Measurements from ENCODE around the gene DSG3.
"Not testable (repeated sequence)": the region's sequence is repeated elsewhere in the genome, so short reads cannot be mapped to it uniquely, and the experiment has no call there.

DSG3 gene

DNA sequence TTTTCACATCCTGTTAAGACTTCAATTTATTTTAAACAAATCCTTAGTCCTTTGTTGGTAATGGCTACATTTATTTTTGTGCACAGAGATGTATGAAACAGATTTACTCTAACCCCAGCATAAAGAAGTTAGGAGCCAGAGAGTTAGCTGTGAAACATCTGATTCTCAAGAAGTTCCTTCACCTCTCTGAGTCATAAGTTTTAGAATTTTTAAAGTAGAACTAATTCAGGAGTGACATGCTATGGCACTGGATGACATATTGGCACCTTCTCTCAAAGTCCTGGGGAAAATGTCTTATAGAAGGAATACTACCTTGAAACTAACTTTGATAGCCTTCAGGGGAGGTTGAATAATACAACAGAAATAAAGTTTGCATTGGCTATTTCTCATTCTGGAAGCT lies 44.0 kb downstream of the DSG3 start:
- no peak for DNase-seq (ENCODE audit: low read depth)

DNA sequence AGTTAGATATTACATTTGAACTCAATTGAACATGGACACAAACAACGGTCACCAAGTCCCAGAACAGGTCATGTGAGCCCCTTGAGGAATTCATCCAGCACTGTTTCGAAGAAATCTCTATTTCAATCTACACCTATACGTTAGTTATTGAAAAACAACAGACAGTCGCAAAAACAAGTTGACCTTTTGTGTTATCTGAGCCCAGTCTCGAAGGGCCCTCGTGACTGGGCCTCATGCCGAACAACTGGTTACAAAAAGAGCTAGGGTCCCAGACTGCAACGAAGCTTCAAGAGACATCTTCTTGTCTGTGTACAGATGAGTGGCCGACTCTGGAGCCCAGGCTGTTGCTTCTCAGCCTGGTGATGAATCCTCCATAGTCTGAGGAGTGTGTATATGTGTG lies 45.1 kb downstream of the DSG3 start:
- no peak for DNase-seq (ENCODE audit: low read depth)

DNA sequence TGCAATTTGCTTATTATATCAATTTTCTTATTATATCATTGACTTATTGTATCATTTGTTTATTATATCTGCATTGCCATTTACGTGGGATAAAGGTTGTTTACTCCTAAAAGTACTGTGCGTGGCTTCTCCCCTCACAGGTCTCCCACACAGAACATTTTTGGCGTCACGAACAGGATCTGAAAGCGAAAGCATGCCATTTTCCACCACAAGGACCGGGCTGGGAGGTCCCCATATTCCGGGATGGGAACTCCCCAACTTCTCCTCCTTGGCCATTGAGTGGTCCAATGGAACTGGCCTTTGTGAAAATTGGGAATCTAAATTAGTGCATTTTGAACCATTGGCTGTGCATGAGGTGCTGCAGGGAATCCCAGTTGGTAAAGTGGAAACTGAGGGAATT lies 45.6 kb downstream of the DSG3 start:
- no peak for DNase-seq (ENCODE audit: low read depth)

DNA sequence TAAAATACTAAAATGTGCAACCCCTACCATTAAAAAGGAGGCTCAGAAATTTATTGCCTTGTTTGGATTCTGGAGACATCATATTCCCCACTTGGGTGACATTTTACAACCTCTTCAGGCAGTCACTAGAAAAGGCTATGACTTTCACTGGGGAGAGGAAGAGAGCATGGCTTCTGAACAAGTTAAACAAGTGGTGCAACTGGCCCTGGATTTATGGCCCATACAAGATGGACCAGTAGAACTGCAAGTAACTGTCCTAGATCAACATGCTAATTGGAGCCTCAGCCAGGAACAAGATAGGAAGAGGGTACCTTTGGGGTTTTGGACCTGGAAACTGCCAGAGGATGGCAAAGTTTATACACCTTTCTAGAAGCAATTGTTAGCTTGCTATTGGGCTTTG lies 46.4 kb downstream of the DSG3 start:
- DNase-seq (ENCODE audit: low read depth) = no peak

DNA sequence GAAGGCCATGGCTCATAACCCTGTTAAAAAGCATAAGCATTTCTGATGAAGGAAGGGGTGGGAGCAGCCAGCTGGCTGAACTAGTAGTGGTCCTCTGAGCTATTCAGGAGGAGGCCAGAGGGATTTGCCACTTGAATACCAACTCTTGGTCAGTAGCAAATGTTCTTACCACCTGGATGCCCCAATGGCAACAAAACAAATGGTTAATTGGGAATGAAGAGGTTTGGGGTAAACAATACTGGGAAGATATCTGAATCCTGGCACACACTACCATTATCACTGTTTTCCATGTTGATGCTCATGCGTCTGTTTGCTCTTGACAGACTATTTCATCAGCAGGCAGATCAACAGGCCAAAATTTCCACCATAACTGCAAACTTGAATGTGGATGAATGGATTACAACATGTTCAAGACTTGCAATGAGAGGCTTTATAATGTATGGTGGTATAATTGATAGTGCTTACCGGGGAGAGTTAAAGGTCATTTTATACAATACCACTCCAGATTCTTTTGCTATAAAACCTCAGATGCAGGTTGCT lies 47.2 kb downstream of the DSG3 start:
- not testable (repeated sequence) for DNase-seq (ENCODE audit: low read depth)

DNA sequence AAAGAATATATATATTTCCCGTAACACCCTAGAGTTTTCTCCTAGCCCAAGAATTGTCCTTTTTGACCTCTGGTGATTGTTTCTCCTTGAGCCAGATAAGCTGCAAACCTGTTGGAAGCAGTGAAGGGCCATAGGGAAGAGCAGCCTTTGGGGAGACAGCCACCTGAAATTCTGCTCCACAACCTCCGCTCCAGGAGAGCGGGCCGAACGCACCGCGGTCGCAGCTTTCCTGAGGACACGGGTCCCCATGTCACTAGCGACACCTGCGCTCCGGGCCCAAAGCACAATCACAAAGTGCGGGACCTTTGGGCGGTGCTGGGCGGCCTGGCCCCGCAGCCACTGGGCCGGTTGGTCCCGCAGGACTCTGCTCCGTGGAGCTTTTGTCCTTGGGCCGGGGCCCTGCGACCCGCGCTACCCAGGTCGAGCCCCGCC lies 49.9 kb downstream of the DSG3 start:
- no peak for DNase-seq (ENCODE audit: low read depth)

DNA sequence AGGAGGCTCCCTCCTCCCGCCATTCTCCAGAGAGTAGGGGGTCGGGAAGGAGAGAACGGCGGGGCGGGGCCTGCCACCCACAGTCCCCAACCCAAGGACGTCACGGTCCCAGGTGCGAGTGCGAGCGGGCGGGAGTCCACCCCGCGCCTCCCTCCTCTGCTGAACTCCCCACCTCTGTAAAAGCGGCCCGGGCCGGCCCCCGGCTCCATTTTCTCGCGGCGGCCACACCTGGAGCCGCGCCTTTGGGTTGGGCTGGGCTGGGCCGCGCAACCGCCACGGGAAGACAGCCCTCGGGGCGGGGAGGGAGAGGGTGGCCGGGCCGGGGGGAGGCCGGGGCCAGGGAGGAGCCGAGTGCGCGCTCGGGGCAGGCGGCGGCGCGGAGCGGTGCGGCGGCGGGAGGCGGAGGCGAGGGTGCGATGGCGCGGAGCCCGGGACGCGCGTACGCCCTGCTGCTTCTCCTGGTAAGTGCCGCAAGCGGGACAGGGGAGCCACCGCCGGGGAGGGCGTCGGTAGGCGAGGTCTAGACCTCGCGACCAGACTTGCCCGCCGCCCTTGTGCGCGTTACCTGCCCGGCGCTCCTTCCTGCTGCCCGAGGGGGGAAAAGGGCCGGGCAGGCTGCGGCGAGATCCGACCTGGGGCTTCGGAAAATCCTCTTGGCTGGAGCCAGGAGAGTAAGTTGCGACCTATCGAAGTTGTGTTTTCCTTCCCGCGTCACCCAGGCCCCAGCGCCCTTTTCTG lies 50.5 kb downstream of the DSG3 start, which contains the start of gene DSG2:
TSS of gene DSG2 (plus strand) at position 342 of the 738 bp plus-strand sequence. CDS start at position 417, 75 bp downstream.
- DNase-seq (ENCODE audit: low read depth) = peak; percentile 14

DNA sequence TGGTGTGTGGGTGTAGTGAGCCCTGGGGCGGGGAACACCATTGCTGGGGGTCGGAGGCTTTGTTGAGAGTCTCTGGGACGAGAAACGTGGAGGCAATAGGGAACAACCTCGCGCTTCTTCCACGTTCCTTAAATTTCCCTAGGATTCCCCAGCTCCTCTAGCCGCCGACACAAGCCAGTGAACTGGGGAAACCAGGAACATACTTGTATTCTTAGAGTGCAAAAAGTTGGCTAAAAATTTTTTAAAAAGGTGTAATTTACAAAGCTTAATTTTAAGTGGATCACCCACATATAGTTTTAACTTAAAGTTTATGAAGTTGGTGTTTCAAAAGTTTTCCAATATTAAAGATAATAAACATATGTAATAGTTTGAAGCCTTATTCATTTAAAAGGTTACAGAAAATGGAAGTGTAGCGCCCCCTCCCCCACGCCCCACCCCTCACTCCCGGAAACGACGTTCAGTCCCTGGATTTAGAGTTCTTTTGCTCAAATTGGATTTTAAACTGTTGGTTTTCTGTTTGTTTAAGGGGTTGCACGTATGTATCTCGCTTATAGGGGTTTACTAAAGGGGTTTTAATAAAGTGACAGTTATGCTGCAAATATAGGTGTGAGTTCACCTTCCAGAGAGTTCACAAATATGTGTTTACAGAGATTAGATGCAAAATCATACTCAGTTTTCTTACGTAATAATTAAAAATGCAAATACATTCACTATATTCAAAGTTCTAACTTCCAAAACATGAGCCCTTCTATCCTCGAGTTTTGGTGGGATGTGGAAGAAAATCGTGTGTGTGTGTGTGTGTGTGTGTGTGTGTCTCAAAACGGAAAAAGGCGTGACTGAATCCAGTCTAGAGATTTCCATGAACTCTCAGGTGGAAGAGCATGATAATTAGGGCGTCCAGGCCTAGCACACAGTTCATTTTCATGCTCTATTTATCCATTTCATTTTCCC lies 51.3 kb downstream of the DSG3 start:
- no peak for DNase-seq (ENCODE audit: low read depth)

DNA sequence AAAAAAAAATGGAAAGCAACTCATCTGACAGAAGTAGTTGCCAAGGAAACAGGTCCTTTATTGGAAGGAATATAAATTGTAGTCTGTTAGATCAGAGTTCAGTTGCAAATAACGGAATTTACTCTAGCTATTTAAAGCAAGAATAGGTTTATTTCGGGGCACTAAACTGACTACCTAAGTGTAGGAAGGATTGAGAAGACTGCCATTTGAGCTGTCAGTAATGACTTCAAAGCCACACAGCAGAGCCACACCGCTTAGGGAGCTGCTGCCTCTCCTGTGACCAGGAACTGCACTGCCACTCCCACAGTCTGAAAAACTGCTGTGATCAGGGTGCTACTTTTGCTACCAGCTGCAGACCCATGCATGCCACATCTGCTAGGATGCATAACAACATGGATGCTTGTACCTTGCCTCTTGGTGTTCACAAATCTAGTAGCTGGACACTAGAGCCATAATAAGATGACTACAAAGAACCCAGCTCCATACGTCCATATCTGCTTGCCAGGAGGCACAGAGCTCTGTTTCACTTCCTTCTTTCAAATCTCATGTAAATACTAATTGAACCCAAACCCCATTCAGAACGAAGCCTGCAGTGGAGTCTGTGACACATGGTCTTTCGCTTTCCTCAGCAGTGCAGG lies 52.6 kb downstream of the DSG3 start:
- DNase-seq (ENCODE audit: low read depth) = no peak

DNA sequence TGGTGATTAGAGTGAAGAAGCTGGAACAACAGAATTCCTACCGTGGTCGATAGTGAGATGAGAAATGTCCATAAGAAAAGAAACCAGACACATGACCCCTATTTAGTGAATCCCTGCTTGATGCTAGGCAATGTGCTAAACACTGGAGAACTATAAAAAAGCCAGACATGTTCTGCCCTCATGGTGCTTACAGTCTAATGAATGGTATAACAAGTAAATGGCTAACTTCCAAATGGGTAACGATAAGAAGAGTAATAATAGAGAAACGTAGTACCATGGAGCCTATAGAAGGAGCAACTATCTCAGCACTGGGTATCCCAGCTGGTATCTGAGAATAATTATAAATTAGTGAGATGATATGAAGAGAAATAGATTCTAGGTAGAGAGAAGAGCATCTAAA lies 55.5 kb downstream of the DSG3 start:
- DNase-seq (ENCODE audit: low read depth) = no peak

DNA sequence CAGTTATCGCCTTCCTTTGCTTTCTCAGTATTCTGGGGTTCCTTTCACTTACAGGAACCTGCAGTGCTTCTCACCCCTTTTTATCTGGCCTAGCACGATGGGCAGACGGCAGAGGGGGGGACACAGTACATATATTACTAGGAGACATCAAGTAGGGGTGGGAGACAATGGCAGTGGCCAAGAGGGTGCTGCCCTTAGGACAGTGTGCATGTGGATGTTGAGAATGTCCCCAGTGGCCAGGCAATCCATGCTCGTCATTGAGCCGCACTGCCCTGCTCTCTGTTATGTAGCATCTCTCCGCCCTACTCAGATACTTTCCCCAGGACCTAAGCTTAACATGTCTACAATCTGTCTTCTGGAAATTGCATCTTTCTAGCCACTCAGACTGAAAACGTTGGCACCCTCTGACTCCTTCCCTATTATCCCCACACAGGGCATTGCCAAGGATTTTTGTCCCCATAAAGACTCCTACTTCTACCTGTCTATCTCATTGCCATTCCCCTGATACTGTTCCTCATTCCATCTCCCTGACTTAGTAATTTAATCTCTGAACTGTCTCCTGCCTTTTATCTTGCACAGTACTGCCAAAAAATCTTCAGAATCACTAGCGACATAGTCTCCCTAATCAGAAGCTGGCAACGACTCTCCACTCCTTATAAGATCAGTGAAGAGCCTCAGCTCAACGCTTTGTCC lies 57.1 kb downstream of the DSG3 start:
- no peak for DNase-seq (ENCODE audit: low read depth)

DNA sequence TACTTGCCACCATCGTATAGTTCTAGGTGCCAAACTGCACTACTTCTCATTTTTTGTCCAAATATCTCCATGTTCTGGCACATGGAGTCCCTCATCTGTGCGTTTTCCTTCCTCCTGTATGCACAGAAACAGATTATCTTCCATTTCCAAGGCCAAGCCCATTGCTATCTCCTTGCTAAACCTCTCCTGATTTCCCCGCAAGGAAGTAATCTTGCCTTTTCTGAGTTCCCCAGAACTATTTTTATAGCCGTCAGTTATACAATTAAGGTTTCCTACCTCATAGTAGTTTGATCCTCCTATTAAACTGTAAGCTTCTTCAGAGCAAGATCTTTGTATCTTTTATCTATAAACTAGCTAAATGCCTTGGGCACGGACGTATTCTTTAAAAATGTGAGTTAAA lies 57.6 kb downstream of the DSG3 start:
- no peak for DNase-seq (ENCODE audit: low read depth)

DNA sequence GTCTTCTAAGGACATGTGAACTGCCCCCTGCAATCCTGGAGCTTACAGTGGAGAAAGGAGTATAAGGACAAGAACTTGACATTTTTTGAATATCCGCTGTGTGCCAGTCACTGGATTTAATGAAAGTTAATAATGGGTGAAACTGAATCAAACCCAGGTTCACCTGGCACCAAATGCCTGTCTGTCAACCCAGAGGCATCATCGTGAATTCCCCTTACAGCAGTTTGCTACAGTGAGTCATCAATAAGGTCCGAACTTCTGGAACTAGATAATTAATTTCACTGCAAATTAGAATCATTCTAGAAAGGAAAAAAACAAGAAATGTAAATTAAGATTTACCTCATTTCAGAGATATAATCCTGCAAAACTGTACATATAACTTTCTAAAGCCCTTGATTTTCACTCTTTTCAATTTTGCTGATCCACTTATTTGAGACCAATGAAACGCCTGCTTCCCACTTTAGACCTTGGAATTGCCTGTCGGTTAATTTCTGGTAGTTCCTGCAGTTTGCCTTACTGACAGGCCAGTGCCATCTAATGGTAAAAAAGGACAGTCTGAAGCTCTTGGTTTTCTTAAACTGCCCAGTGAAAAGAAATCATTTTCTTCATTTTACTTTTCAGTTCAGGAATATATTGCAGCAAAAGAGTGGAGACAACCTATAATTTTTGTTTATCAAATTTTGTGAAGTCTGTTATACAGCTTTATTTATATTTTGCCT lies 58.6 kb downstream of the DSG3 start:
- DNase-seq (ENCODE audit: low read depth) = peak; percentile 19

DNA sequence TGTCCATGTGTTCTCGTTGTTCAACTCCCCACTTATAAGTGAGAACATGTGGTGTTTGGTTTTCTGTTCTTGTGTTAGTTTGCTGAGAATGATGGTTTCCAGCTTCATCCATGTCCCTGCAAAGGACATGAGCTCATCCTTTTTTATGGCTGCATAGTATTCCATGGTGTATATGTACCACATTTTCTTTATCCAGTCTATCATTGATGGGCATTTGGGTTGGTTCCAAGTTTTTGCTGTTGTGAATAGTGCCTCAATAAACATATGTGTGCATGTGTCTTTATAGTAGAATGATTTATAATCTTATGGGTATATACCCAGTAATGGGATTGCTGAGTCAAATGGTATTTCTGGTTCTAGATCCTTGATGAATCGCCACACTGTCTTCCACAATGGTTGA lies 59.6 kb downstream of the DSG3 start:
- DNase-seq (ENCODE audit: low read depth) = not testable (repeated sequence)

DNA sequence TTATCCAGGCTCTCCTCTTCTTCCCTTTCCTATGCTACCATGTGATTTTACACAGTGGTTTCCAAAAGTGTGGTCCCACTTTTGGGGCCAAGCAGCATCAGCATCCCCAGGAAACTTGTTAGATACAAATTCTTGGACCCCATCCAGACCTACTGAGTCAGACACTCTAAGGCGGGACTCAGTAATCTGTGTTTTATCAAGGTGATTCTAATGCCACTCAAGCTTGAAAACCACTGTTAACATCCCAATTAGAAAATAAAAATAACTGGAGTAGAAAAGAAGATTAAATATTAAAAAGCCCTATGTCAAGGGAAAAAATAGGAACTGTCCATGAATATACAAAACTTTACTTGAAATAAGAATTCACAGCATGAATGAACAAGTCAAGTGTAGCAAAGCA lies 61.2 kb downstream of the DSG3 start:
- DNase-seq (ENCODE audit: low read depth) = no peak

DNA sequence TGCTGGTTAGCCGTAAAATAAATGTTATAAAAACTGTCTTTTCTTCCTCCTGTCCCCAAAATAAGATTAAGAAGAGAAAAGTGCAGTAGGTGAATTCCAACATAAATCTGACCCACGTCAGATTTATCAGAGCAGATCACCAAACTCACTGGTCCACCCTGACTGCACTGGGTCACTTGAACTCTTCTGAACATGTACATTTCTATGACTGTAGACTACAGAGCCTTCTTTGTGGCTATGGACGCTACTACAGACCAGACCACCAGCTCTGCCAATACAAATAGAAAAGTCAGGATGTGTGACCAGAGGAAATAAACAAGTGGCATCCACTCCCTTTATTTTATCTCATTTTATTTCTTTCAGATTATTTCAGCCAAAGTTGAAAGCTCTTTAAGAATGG lies 62.0 kb downstream of the DSG3 start:
- no peak for DNase-seq (ENCODE audit: low read depth)

DNA sequence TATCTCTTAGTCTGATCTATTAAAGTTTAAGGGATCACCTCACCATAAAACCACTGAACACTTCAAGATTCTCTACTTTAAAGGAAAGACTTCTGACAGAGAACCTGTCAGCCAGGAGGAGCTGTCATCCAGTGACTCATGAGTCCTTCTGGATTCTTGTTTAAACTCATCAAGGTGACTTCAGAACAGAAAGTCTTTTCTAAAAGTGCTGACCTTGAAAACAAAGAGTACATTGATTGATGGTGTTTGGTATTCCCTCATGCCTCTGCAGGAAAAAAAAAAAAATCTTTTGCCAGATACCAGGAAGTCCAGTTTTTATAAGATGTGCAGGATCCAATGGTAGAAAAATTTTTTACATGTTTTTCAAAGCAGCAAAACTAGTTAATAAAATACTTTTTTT lies 62.8 kb downstream of the DSG3 start:
- no peak for DNase-seq (ENCODE audit: low read depth)

DNA sequence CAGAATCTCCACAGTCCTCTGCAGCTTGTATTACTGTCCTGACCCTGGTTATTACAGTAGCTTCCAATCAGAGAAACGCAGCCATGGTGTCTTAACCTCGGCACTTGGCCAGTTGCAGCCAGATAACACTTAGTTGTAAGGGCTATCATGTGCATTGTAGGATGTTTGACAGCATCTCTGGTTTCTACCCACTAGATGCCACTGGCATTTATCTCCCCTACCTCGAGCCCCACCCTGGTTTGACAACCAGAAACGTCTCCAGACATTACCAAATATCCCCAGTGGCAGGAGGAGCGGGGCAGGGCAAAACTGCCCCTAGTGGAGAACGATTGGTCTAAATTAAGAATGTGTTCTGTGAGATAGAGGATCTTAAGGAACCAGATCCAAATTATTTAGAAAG lies 63.6 kb downstream of the DSG3 start:
- DNase-seq (ENCODE audit: low read depth) = no peak

DNA sequence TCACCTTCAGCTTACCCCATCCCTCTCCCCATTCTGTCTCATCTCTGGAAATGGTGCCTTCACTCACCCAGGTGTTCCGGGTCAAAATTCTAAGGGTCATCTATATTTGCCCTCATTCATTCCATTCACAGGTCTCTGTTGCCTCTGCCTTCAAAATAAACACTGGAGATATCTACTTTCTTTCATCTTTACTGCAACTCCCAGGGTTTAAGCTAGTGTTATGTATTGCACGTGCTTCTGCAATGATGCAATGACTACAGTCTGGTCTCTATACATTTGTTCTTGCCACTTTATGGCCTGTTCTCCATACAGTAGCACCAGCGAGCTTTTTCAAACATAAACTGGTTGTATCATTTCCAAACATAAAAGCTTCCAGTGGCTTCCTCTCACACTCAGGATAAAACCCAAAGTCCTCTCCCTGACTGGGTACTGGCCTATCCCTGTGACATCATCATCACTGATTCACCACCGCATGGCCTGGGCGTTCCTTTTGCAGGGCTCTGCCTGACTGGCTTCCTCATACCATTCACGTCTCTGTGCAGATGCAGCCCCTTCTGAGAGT lies 64.7 kb downstream of the DSG3 start:
- DNase-seq (ENCODE audit: low read depth) = peak; percentile 61

DNA sequence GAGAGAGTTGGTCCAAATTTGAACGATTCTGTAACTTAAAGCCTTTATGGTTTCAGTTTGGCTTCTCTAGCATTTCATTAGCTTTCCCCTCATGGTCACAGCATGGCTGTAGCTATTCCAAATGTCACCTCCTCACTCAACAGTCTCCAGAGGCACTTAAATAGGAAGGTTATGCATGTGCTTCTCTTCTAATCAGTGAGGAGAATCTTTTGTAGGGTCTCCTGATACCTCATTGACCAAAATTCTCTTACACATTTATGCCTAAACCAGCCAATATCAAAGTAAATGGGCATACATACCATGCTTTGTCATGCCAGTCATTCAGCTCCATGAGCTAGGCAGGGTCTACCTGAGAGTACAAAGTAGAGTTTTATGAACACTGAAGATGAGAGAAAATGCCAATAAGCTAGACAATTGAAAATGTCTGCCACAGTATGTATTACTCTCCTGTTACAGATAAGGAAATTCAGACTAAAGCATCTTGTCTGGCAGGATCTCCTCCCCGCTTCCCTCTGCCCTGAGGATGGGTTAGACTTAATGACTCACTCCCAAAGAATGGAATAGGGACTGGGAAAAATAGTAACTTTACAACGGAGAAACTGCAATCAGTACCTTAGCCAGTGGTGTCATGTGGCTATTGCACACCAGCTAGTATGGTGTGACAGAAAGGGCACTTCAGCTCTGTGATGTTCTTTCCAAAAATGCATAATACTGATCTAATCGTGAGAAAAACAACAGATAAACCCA lies 65.8 kb downstream of the DSG3 start:
- DNase-seq (ENCODE audit: low read depth) = no peak

All from stromal cell of bone marrow (primary cell).